Measurements from ENCODE around the gene RTN4RL1.
A peak's percentile ranks its signal among the peaks of the same experiment; 100 is the strongest.
"Not testable (repeated sequence)": the region's sequence is repeated elsewhere in the genome, so short reads cannot be mapped to it uniquely, and the experiment has no call there.

The RTN4RL1 gene

DNA sequence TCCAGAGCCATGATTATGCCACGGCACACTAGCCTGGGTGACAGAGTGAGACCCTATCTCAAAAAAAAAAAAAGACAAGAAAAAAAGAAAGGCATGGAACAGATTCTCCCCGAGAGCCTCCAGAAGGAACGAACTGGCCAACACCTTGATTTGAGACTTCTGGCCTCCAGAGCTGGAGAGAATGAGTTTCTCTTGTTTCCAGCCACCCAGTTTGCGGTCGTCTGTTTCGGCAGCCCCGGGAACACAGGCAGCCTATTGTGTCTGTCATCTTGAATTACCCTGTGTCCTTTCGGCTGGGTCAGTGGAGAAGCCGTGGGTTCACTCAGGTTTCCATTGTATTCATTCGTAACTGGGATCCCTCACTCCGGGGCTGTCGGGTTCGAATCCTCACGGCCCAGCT, 111.4 kb downstream of the RTN4RL1 start:
- no peak for DNase-seq

DNA sequence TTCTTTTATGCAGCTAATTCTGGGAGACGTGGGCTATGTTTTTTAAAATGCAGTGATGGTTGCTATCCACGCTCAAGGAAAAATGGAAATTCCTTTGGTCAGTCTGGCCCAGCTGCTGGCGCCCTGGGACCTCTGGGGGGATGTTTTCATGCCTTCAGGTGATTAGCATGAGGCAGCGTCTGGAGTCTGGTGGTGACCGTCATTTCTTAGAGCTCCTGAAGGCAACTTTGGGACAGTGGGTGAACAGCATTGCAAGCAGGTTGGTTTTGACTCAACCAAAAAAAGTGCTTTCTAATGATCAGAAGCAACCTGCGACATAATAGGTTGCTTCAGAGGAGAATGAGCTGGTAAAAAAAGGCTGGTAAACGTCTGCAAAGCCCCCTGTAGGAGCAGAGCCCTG, 113.0 kb downstream of the RTN4RL1 start:
- DNase-seq: no peak

DNA sequence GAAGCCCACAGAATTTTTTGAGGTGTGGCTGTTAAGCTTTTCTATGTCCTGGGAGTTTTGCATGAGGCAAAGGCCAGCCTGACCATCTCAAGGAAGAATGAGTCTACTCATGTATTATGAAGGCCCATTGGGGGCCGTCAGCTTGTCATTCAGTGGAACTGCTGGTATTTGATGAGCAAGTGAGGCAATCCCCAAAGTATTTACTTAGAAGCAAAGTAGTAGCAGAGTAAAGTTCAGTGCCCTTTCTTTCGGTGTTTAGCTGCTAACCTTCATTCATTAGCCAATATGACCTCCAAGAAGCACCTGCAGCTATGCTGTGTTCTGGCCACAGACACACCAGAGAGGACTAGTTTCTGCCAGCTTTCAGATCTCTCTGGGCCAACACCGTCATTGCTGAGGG, 115.1 kb downstream of the RTN4RL1 start:
- DNase-seq: no peak

DNA sequence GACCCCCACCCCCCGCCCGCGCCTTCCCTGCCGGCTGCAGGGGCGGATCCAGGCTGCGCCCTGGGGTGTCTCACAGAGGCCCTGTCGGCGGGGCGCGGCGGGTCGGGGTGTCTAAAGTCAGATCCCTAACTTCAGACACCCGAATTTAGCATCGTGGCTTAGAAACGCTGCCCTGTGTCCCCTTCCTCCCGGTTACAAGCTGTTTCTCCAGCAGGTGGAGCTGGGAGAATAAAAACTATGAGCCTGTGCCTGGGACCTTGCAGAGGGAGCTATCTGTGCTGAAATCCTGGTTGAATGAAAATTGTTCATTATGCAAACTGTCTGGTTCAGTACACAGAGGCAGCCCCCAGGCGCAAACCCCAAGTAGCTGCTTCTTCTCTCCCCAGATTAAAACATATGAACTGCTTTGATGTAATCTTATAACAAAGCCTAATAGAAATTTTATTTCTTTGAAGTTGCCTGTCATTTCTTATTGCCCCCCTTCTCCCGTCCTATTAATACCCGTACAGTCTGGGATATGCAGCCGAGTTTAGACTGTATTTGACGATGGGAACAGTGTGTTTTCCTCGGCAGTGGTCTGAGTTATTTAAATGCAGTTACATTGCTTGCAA, 116.3 kb downstream of the RTN4RL1 start:
- DNase-seq: peak; percentile 58

DNA sequence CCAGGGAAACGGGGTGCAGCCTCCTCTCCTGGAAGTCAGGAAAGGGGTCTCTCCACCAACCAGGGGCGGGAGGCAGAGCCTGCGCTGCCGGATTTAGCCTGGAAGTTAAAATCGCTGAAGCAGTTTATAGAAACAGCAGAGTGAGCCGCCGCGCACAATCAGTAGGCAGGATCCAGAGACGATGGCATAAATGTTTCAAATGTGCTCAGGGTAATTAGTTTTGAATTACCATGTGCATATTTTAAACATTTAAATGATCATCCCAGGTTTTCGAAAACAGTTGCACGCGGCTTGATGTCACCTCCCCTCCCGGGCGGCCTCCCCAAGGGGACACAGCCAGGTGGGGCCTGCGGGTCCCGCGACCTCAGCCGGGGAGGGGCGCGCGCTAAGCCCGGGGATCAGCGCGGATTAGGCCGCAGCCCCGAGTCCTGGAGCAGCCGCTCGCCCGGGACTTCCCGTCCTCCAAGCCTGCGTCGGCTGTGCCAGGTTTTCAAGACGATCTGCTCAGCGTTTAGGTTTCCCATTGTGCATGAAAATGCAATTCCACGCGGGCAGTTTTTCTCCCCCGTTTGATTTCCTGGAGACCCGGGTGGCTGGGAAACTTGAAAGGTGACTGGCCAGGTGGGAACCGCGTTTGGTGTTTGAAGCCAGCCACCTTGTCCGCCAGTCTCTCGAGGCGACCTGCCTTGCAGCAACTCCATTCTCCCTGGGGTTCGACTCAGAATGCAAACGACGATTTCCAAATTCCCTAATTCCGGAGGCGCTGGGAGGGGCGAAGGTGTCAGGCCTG, 117.0 kb downstream of the RTN4RL1 start:
- DNase-seq: no peak

DNA sequence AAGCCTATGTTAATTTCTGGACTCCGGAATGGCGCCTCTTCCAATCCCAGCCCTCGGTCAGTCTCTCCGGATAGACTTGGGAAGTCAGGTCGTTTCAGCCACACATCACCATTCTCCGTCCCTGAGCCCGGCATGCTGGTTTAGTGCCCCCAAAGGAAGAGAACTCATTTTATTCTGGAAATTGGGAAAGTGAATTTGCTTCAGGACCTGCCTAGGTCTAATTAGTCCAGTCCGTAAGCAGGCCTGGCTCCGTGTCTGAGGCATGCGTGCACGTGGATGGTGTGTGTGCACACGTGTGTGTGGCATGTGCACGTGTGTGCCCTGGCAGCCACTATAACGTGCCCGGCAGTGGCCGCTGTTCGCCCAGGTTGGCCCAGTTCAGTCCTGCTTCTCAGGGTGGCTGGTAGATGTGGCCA, 117.9 kb downstream of the RTN4RL1 start:
- DNase-seq: no peak

DNA sequence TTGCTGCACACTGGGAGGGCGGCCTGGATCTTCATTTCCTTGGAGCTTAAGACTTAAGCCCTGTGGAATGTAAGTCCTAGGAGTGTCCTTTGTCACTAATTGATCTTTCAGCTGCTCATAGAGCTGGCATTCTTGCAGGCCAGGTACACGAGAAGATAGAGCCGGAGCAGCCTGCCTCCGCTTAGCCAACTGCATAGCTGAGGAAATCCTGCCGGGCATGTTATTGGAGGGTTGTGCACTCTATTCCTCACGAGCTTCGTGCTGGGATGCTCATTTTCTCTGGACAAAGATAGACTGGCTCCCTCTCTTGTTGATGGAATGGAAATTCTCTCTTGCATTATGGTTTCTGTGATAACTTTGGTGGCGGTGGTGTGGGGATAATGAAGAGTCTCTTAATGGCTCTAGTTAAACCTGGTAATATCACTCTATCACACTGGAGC, 118.5 kb downstream of the RTN4RL1 start:
- DNase-seq: no peak

DNA sequence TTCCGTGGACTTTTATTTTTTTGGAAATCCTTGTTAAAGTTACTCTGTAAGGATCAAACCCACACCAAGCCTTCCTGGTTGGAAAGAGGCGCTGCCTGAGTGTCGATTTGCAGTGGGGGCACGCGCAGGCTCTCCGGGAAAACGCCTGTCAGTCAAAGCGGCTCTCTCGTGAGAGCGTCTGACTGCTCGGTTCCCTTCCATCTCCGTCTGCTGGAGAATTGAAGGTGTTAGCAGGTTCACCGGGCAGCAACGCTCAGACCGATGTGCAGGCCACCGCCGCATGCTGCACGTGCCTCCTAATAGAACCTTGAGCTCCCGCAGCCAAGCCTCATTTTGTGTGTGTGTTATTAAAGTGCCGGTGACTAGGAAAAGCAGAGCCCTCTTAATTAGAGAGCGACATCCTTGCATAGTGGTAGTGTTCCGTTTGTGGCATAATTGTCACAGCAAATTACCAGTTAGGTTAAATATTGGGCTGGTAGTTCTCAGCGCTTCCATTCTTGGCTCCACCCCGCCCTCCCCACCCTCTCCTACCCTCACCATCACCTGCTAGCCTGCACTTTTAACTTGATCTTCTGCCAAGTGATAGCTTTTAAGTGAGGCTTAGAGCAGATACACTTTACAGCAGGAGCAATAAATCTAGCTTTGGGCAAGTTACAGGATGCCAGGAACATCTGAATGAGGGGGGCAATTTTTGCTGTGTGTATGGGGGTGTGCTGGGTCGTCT, 119.8 kb downstream of the RTN4RL1 start:
- no peak for DNase-seq

DNA sequence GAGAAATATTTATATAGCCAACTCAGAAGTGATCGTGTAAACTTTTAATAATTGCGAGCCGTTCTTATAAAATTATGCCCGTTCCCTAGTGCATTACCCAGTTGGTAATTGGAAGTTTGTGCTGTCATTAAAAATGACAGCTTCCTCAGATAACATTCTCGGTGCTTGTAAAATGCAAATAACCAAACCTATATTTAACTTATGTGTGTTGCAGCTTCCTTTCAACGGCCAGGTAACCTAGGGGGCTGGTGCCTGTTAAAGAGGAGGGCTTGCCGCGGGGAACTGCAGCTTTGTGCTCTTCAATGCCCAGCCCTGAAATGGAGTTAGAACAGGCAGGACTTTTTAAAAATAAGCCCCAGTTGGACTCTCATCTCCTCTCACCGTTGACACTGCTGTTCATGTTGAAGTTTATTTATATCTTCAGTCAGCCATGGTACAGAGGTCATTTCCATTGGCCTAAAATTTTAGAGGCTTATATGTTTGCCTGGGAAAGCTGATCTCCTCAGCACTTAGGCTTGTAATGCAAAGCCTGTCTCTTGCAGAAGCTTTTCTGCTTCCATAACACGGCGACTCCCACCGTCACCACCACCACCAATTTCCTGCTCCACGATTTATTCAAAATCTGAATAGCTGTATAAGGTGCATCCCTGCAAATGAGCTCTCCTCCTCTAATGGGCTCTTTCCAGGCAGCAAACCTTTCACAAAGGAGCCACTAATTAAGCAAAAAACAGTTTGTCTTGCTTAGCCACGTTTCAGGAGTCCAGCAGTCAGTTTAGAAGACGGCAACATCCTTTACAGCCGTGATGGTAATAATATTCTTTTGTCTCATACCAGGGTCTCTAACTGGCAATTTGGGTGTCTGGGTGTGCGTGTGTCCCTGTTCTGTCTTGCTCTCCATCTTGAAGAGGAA, 120.6 kb downstream of the RTN4RL1 start:
- no peak for DNase-seq

DNA sequence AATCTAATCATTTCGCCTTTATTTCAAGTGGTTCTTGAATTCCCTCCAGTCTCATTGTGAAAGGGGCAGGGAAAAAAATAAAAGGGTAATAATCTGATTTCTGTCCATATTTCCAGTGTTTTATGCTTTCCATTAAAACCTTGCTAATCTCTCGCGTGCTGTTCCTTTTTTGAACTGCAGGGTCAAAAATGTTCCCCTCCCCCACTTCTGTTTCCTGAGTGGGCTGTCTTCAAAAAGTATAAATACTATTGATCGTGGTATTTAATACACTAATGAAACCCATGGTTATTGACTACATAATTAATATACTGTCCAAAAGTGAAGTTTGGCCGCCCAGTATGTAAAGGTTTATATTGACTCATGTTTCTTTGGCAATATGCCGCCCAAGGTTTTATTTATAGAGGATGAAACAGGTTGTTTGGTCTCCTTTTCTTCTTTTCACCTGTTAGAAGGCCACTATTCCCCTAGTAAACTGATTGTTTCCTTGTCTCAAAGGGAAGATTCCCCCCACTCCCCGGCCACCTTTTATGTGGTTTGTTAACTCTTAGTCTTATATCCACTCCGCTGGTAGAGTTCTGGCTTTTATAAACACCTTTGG, 125.6 kb downstream of the RTN4RL1 start:
- no peak for DNase-seq

DNA sequence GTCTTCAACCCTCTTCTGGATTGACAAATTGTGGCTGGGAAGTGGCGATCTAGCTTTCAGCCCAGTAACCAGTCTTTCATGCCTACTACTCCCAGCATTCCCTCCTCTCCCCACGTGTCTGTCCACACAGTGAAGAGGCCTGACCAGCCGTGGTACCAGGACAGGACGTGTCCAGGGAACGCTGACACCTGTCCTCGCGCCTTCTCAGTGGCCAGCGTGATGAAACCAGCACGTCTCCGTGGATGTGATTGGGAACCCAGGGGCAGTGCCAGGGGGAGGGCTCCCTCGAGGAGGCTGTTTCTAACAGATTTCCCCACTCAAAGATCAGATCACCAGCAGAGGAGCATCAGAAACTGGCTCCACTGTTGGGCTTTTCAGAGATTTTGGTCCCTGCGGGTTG, 126.3 kb downstream of the RTN4RL1 start:
- no peak for DNase-seq

DNA sequence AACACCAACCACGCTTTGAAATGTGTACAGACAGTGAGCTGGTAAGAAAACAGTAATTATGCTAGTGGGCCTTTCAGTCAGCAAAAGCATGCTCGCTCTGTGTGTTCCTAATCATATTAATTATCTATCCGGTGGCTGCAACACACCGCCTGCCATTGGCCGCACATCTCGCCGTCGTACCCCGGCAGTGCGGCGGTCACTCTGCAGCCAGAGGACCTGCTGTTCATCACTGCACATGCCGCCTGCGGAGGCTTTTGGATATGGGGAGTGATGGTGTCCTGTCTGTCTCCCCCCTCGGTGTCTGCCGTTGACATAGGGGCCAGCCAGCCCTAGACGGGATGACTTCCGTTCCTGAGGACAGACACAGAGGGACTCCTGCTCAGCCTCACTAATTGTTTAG, 126.8 kb downstream of the RTN4RL1 start:
- no peak for DNase-seq

DNA sequence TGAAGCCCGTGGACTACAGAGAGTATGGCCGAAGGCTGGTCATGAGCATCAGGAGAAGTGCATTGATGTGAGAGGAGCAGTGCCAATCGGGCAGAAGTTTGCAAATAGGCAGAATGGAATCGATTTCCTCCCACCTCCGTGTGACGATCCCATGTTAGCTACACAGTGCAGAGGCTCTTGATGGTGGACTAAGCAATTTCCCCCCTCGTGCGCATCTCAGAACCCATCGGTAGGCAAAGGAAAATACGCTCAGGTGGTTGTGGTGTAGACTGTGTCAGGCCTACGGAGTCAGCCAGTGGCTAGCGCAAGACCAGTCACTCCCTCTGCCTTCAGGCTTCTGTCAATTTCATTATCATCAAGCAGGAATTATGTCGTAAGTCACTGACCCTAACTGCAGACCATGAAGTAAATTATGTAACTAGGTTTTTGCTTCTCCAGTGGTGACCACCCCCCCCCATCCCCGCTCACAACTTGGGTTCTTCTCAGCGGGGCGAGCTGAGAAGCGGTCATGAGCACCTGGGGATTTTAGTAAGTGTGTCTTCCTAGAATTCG, 128.0 kb downstream of the RTN4RL1 start:
- no peak for DNase-seq

DNA sequence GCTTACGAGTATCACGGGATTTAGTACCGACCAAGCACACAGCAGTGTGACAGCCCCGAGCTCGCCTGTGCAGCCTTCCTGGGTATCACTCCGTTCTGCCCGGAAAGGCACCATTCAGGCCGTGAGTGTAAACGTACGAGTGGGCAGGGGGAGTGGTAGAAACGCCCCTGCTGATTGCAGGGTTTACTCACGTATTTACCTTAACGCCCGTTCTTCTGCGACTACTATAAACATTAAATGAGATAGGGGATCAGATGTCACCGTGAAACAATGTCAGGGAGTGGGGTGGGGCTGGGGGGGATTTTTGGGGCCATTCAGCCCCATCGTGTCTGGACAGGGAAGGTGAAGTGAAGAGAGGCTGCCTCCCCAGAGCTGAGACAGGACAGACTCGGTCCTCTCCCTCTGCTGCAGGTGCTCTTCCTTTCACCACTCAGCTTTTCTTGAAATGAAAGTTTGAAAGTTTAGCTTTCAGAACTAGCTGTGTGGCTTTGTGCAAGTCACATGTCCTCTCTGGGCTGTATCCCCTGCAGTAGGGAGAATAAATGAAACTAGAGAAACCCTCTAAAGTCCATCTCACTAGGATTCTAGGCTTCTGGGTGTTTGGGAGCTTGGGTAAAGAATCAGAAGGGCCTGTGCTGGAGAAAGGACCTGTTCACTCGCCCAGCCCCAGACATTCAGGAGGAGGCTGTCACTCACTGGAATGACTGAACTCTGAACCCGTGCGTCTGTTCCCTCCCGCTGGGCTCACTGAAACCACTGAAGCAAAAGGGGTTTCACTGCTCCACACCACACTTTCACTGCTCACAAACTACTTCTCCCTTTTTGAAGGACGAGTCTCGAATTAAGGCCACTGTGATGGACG, 128.7 kb downstream of the RTN4RL1 start:
- no peak for DNase-seq

DNA sequence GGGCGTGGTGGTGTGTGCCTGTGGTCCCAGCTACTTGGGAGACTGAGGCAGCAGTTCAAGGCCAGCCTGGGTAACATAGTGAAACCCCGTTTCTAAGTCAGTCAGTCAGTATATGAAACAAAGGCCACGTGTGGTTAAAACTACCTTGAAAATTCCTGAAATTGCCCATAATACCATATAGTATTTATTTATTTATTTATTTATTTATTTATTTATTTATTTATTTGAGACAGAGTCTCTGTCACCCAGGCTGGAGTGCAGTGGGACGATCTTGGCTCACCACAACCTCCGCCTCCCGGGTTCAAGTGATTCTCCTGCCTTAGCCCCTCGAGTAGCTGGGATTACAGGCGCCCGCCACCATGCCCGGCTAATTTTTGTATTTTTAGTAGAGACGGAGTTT, 129.7 kb downstream of the RTN4RL1 start:
- DNase-seq: not testable (repeated sequence)

DNA sequence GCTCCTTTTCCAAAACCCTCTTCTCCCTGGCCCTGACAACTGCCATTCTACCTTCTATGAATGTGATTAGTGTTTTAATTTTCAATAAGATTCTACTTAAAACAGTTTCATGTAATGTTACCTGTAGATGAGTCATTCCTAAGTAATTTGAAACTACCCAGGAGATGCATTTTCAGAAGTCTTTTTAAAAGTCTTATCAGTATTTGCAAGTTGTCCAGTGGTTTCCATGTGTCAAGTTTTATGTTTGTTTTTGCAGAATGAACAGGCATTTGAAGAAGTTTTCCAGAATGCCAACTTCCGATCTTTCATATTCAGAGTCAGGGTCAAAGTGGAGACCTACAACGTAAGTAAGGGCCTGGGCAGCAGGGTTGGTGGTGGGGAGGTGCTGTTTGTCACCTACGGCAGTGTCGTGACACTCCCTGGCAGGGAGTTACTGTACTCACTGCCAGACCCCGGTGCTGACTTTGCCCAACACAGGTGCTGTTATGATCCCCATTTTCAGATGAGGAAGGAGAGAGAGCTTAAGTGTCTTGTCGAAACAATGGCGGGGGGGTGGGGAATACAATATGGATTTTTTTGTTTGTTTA, 130.3 kb downstream of the RTN4RL1 start:
- no peak for DNase-seq

DNA sequence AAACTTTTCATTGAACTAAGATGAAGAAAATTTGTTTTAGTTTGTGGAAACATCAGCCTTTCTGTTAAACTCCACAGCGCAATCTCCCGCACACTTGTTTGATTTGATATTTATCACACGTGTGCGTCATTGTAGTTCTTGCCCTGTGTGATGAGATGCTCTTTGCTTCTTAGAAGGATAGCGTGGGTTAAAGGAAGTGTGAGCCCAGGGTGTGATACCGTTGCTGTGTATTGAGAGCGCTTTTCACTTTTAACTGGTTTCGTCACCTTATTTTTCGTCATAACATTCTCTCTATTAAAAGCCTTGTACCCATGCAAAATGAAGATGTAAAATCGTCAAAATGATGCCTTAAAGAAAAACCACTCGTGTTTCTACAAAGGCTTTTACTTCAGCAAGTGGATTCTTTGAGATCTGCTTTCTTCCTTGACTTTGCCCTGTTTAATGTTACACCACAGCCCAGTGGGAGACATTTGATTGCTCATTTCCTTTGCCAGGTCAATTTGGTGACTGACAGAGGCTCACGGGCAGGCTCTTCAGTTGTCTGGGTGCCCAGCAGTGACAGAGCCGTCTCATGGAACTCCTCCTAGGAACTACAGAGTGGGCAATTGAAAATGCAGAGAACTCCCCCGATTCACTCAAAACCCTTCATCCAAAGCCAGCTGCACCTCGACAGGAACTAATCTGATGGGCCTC, 134.2 kb downstream of the RTN4RL1 start:
- DNase-seq: no peak

DNA sequence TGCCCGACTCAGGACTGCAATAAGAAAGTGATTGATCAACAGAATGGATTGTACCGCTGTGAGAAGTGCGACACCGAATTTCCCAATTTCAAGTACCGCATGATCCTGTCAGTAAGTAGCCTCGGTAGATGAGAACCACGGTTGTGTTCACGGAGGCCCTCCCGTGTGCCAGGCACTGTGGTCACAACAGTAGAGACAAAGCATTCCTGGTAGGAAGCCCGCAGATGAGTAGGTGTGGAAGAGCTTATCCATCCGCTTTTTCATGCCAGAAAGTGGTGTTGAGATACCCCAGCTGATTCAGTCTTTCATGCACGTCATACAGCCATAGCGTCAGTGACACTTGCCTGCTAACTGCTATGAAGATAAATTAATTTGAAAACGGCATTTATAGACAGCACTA, 136.4 kb downstream of the RTN4RL1 start:
- no peak for DNase-seq
